Type B pancreatic cell (in vitro differentiated cells): ENCODE measurements around the gene ADAT3. TPM values are rescaled to one million over a fixed set of nuclear protein-coding genes. Genes with fewer than 3 reads are reported as not detected.

Experiments used
- DNase-seq: peaks from one replicate; pipeline ENCODE4 v3.0.0; 2021; ENCODE audit warnings: mixed read lengths; ENCODE audit not compliant: unreplicated experiment; ENCODE audit errors: extremely low spot score
- H3K27ac Mint-ChIP-seq: 2 replicates; pipeline ENCODE4 v1.8.0; 2021; ENCODE audit warnings: mild to moderate bottlenecking, mixed read lengths
- H3K27me3 Mint-ChIP-seq: 2 replicates; pipeline ENCODE4 v1.8.0; 2021; ENCODE audit warnings: mixed read lengths
- H3K36me3 Mint-ChIP-seq: 2 replicates; pipeline ENCODE4 v1.8.0; 2021; ENCODE audit warnings: mixed read lengths
- H3K4me1 Mint-ChIP-seq: one replicate; pipeline ENCODE4 v1.8.0; 2021; ENCODE audit warnings: mixed read lengths; ENCODE audit not compliant: unreplicated experiment
- H3K4me3 Mint-ChIP-seq: 2 replicates; pipeline ENCODE4 v1.8.0; 2021; ENCODE audit warnings: mild to moderate bottlenecking, mixed read lengths
- H3K9me3 Mint-ChIP-seq: 2 replicates; pipeline ENCODE4 v1.8.0; 2021; ENCODE audit warnings: mixed read lengths
- total RNA-seq: library from RNA; stranded (reverse); gene quantifications from 2 replicates; pipeline ENCODE4 v1.2.1, GENCODE V29; 2021; ENCODE audit warnings: low replicate concordance
- TF ChIP-seq, protein P1 (sequence below): fragments of 200-600 bp; sonication (generic); conservative IDR thresholded peaks from 2 replicates; pipeline ENCODE4 v1.5.0; 2021; ENCODE audit warnings: antibody characterized with exemption, mild to moderate bottlenecking

Gene ADAT3
- total RNA-seq, 1 donor from 2014 or later = 12.1 TPM

GRCh38 chr19:1955171-1956121, 50.2 kb downstream of the ADAT3 start:
- DNase-seq = no peak
- Mint-ChIP-seq H3K4me1 (peaks cover 4% of the 10 kb centered on the region), H3K27ac (no peak overlapping the region), H3K27me3 (no peaks in the 10 kb centered on the region), H3K9me3 (no peaks in the 10 kb centered on the region), H3K36me3 (no peaks in the 10 kb centered on the region), H3K4me3 (no peak overlapping the region)
- TF ChIP-seq, protein P1, sequence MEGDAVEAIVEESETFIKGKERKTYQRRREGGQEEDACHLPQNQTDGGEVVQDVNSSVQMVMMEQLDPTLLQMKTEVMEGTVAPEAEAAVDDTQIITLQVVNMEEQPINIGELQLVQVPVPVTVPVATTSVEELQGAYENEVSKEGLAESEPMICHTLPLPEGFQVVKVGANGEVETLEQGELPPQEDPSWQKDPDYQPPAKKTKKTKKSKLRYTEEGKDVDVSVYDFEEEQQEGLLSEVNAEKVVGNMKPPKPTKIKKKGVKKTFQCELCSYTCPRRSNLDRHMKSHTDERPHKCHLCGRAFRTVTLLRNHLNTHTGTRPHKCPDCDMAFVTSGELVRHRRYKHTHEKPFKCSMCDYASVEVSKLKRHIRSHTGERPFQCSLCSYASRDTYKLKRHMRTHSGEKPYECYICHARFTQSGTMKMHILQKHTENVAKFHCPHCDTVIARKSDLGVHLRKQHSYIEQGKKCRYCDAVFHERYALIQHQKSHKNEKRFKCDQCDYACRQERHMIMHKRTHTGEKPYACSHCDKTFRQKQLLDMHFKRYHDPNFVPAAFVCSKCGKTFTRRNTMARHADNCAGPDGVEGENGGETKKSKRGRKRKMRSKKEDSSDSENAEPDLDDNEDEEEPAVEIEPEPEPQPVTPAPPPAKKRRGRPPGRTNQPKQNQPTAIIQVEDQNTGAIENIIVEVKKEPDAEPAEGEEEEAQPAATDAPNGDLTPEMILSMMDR = no peak

GRCh38 chr19:1956122-1956494, 50.9 kb downstream of the ADAT3 start:
- Mint-ChIP-seq H3K4me1 (peaks cover 4% of the 10 kb centered on the region), H3K27me3 (no peaks in the 10 kb centered on the region), H3K9me3 (no peaks in the 10 kb centered on the region), H3K4me3 (no peak overlapping the region), H3K36me3 (no peaks in the 10 kb centered on the region), H3K27ac (no peak overlapping the region)
- TF ChIP-seq, protein P1 = no peak
- no peak for DNase-seq

GRCh38 chr19:1956868-1957492, 51.8 kb downstream of the ADAT3 start:
- H3K4me1 Mint-ChIP-seq = peaks cover 7% of the 10 kb centered on the region
- H3K4me3 Mint-ChIP-seq = no peak overlapping the region
- H3K9me3 Mint-ChIP-seq = no peaks in the 10 kb centered on the region
- H3K27me3 Mint-ChIP-seq = no peaks in the 10 kb centered on the region
- H3K36me3 Mint-ChIP-seq = no peaks in the 10 kb centered on the region
- H3K27ac Mint-ChIP-seq = no peak overlapping the region
- TF ChIP-seq, protein P1 = no peak
- DNase-seq = no peak

DNA sequence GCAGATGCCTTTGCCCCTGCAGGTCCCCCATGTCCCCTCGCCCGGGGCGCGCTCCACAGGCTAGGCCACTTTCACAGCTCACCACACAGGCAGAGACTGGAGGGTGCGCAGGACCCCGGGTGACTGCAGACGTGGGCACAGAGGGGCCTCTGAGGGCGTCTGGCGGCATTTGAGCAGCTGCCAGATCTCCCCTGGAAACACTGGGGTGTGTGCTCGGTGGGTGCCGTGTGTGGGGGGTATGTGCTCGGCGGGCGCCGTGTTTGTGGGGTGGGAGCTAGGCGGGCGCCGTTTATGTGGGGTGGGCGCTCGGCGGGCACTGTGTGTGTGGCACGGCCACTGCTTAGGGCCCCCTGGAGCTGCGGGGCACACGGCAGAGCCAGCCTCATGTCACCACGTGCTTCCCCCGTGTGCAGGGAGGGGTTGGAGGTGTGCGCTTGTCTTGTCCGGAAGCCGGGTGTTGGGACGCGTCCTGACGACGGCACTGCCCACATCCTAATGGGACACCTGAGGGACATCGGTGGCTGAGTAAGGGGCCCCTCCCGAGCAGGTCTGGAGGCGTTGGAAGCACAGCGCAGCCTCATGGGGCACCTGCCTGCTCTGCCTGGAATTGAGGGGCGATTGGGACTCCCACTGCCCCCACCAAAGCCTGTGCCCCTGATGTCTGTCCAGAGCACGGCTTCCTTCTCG, 52.5 kb downstream of the ADAT3 start:
- Mint-ChIP-seq H3K27ac (no peak overlapping the region), H3K27me3 (no peaks in the 10 kb centered on the region), H3K4me1 (peaks cover 7% of the 10 kb centered on the region), H3K36me3 (no peaks in the 10 kb centered on the region), H3K9me3 (no peaks in the 10 kb centered on the region), H3K4me3 (no peak overlapping the region)
- TF ChIP-seq, protein P1 = no peak
- DNase-seq = no peak

DNA sequence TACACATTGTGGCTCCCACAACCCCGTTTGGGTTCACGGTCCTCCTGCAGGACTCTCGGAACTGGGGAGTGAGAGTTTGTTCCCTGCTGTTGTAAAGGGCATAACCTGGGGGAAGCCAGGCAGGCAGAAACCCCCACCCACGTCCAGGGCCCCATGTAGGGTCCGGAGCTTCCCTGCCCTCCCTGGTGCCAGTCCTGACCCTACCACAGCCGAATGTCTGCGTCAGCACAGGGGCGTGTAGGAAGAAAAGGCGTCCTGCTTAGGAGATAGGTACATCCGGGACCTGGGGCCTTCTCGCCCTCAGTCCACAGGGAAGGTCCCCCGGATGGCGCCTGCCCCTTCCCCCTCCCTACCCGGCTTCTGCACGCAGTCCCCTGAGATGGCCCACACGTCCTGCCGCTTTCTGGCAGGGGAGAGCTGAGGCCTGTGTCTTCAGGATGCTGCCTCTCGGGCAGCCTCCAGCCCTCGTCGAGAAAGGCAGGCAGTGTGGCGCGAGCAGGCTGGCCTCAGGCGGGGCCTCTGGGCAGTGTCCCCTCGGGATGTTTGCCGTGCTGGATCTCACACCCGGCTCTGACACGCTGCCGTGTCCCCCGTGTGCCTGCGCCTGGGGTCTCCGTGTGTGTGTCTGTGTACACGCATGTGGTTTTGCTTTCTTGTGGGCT, 54.9 kb downstream of the ADAT3 start:
- TF ChIP-seq, protein P1 = no peak
- Mint-ChIP-seq H3K27me3 (no peaks in the 10 kb centered on the region), H3K9me3 (no peaks in the 10 kb centered on the region), H3K4me3 (no peak overlapping the region), H3K4me1 (peaks cover 7% of the 10 kb centered on the region), H3K36me3 (no peaks in the 10 kb centered on the region), H3K27ac (no peak overlapping the region)
- no peak for DNase-seq
